ENCODE results near the gene PRLH.

The PRLH gene, protein sequence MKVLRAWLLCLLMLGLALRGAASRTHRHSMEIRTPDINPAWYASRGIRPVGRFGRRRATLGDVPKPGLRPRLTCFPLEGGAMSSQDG

DNA sequence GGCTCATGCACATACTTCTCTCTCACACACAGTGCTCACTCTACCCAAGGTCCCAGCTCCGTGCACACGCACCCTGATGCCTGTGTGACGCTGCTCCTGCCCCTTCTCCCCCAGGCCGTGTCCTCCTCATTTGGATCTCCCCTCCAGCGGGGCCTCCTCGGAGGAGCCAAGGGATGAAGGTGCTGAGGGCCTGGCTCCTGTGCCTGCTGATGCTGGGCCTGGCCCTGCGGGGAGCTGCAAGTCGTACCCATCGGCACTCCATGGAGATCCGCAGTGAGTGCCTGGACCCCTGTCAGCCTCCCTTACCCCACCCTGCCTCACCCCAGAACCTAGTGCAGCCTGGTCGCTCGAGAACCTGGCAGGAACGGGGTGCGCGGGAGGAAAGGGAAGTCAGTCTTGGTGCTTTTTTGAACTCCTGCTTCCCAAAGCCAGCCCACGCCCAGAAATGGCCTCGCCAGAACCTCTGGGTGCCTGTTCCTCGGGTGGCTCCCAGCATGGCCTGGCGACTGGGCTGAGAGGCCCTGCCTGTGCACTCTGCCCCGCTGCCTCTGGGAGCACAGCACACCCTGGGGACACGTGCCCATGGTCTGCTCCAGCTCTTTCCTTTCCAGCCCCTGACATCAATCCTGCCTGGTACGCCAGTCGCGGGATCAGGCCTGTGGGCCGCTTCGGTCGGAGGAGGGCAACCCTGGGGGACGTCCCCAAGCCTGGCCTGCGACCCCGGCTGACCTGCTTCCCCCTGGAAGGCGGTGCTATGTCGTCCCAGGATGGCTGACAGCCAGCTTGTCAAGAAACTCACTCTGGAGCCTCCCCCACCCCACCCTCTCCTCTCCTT is at the start of gene PRLH:
TSS of gene PRLH (plus strand) at position 174 of the 835 bp plus-strand sequence. CDS start at position 174, 0 bp downstream.
- DNase-seq (ENCODE audit: low spot score): no peak
- in situ Hi-C loops (cut with MboI; ENCODE audit: low sequenced_read_pairs, unreplicated experiment): no loop called here
- TF ChIP-seq, protein P1, sequence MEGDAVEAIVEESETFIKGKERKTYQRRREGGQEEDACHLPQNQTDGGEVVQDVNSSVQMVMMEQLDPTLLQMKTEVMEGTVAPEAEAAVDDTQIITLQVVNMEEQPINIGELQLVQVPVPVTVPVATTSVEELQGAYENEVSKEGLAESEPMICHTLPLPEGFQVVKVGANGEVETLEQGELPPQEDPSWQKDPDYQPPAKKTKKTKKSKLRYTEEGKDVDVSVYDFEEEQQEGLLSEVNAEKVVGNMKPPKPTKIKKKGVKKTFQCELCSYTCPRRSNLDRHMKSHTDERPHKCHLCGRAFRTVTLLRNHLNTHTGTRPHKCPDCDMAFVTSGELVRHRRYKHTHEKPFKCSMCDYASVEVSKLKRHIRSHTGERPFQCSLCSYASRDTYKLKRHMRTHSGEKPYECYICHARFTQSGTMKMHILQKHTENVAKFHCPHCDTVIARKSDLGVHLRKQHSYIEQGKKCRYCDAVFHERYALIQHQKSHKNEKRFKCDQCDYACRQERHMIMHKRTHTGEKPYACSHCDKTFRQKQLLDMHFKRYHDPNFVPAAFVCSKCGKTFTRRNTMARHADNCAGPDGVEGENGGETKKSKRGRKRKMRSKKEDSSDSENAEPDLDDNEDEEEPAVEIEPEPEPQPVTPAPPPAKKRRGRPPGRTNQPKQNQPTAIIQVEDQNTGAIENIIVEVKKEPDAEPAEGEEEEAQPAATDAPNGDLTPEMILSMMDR (IDR thresholded peaks at IDR 0.05; ENCODE audit: borderline replicate concordance, control extremely low read depth, extremely low read depth, insufficient read depth, missing control alignments): no peak

DNA sequence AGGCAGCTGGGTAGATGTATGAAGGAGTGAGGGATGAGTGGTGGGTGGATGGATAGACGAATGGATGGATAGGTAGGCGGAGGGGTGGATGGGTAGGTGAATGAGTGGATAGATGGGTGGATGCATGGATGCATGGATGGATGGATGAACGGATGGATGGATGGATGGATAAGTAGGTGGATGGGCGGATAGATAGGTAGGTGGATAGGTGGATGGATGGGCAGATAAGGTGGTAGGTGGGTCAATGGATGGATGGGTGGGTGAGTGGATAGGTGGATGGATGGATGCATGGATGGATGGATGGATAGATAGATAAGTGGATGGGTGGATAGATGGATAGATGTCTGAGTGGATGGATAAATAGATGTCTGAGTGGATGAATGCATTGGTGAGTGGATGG is 49.2 kb upstream of the PRLH start:
- no peak for DNase-seq (ENCODE audit: low spot score)
- in situ Hi-C loops (cut with MboI; ENCODE audit: low sequenced_read_pairs, unreplicated experiment): no loop called here
- TF ChIP-seq, protein P1 (IDR thresholded peaks at IDR 0.05; ENCODE audit: borderline replicate concordance, control extremely low read depth, extremely low read depth, insufficient read depth, missing control alignments): no peak

DNA sequence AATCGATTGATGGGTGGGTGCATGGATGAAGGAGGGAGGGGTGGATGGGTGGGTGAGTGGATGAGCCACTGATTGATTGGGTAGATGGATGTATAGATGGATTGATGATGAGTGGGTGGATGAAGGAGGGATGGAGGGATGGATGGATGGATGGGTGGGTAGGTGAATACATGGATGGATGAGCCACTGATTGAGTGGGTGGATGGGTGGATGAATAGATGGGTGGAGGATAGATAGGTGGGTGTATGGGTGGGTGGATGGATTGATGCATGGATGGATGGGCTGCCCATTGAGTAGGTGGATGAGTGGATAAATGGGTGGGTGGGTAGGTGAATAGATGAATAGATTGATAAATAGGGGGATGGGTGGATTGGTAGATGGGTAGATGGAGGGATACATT is 48.4 kb upstream of the PRLH start:
- in situ Hi-C loops (cut with MboI; ENCODE audit: low sequenced_read_pairs, unreplicated experiment): no loop called here
- TF ChIP-seq, protein P1 (IDR thresholded peaks at IDR 0.05; ENCODE audit: borderline replicate concordance, control extremely low read depth, extremely low read depth, insufficient read depth, missing control alignments): no peak
- no peak for DNase-seq (ENCODE audit: low spot score)

DNA sequence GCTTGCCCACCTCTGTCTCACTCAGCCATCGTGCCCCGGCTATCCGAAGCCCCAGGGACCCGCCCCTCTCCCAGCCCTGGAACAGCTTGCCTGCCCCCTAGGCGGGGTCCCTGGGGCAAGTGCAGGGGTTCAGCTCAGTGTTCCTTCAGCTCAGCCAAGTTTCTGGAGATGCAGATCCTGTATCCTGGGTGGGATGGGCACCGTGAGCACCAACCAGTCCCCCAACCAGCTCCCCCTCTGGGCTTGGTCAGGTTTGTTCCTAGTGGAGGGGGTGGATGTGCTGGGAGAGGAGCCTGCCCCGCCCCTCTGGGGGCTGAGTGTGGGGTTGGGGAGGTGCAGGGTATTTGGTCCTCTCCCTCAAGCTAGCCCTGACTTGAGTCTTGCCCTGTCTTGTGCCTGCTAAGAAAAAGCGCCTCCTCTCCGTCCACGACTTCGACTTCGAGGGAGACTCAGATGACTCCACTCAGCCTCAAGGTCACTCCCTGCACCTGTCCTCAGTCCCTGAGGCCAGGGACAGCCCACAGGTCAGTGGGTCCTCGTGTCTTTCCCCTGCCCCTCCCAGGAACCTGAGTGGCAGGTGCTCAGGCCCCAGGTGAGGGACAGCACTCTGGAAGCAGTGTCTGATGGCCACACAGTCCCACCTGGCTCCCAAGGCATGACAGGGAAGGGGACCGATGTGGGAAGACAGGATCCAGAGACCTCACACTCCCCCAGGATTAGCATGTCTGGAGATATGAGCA is 46.7 kb upstream of the PRLH start:
- DNase-seq (ENCODE audit: low spot score): no peak
- TF ChIP-seq, protein P1 (IDR thresholded peaks at IDR 0.05; ENCODE audit: borderline replicate concordance, control extremely low read depth, extremely low read depth, insufficient read depth, missing control alignments): no peak
- in situ Hi-C loops (cut with MboI; ENCODE audit: low sequenced_read_pairs, unreplicated experiment): no loop called here

DNA sequence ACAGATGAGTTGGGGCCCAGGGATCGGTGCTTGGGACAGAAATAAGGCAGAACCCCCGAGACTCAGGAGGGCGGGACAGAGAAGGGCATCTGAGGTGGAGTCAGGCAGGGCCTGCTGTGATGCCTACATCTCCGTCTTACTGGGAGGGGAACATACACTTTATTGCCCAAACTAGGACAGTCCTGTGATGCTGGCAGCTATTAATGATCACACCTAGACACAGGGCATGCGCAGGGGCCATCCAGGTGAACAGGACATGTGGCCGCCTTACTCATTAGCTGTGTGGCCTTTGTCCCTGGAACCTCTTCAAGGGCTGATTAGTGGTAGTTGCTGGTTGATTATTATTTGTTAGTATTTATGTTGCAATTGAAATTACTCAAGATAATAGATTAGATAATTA is 46.1 kb upstream of the PRLH start:
- DNase-seq (ENCODE audit: low spot score): no peak
- TF ChIP-seq, protein P1 (IDR thresholded peaks at IDR 0.05; ENCODE audit: borderline replicate concordance, control extremely low read depth, extremely low read depth, insufficient read depth, missing control alignments): no peak
- in situ Hi-C loops (cut with MboI; ENCODE audit: low sequenced_read_pairs, unreplicated experiment): no loop called here

DNA sequence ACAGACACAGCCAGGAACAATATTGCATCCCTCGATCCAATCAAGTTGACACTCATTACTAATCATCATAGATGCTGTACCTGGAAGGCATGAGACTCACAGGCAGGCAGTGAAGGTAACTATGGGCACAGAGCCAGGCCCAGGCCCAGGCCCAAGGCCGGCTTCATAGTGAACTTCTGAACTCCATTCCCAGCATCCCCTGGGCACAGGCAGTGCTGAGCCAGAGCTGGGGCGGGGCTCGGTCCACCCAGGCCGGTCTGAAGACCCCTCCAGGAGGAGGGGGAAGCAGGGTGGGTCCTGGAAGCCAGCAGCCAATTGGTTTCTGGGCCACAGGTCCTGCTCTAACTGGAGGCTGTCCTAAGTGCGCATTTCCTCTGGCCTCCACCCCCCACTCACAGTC is 41.7 kb upstream of the PRLH start:
- TF ChIP-seq, protein P1 (IDR thresholded peaks at IDR 0.05; ENCODE audit: borderline replicate concordance, control extremely low read depth, extremely low read depth, insufficient read depth, missing control alignments): no peak
- no peak for DNase-seq (ENCODE audit: low spot score)
- in situ Hi-C loops (cut with MboI; ENCODE audit: low sequenced_read_pairs, unreplicated experiment): no loop called here

All from GM13976 (cell line).